Naive thymus-derived CD8-positive, alpha-beta T cell (primary cell): ENCODE measurements around the gene SETD3. TPM values are rescaled to one million over a fixed set of nuclear protein-coding genes. Genes with fewer than 3 reads are reported as not detected.

ENCODE experiments used
- ATAC-seq, 2 donors: fragments of 150-1000 bp; cut with Tn5 transposase in 1 of 2; sonication (Bioruptor Pico), chemical (Tn5 transposase) in 1 of 2; 1 replicate in 1 of 2; 2 replicates in 1 of 2; pipeline ENCODE4 v1.10.0; 2021; ENCODE audit warnings: mild to moderate bottlenecking in 2 of 2, moderate library complexity in 2 of 2
- POLR2A ChIA-PET: fragments of 350-600 bp; sonication (Branson Sonifier 250); formaldehyde crosslinking; loops from one replicate; lab custom pipeline; 2021; ENCODE audit warnings: antibody characterized with exemption; lab: Charles Lee
- DNase-seq, 10 donors: peaks; one replicate each; pipeline versions ENCODE4 v3.0.0 to v3.0.0-alpha.2; 2020 to 2022
- H3K27ac Mint-ChIP-seq, 10 donors: one replicate each; pipeline ENCODE4 v1.8.0; 2020 to 2022; ENCODE audit warnings: mild to moderate bottlenecking in 10 of 10, mixed read lengths in 10 of 10, moderate library complexity in 4 of 10, inconsistent platforms in 1 of 10
- H3K27me3 Mint-ChIP-seq, 5 donors: one replicate each; pipeline ENCODE4 v1.8.0; 2021 to 2022; ENCODE audit warnings: mixed read lengths in 5 of 5
- H3K36me3 Mint-ChIP-seq, 3 donors: one replicate each; pipeline ENCODE4 v1.8.0; 2020 to 2022; ENCODE audit warnings: mixed read lengths in 3 of 3, mild to moderate bottlenecking in 2 of 3, inconsistent platforms in 1 of 3
- H3K4me1 Mint-ChIP-seq, 4 donors: one replicate each; pipeline ENCODE4 v1.8.0; 2021 to 2022; ENCODE audit warnings: mixed read lengths in 4 of 4
- H3K4me3 Mint-ChIP-seq, 10 donors: one replicate each; pipeline ENCODE4 v1.8.0; 2020 to 2022; ENCODE audit warnings: mild to moderate bottlenecking in 10 of 10, mixed read lengths in 10 of 10, moderate library complexity in 6 of 10, inconsistent platforms in 1 of 10
- H3K9me3 Mint-ChIP-seq, 9 donors: one replicate each; pipeline ENCODE4 v1.8.0; 2020 to 2022; ENCODE audit warnings: mixed read lengths in 9 of 9, mild to moderate bottlenecking in 3 of 9, inconsistent platforms in 1 of 9, moderate library complexity in 1 of 9
- polyA plus RNA-seq, 3 donors: library from polyadenylated mRNA; unstranded; fragments of 300-500 nt; fragmentation: Illumina TruSeq; gene quantifications; one replicate each; pipeline ENCODE4 v1.2.3, GENCODE V29; 2021
- total RNA-seq, 8 experiments: library from RNA in 2 of 8; stranded (reverse) in 2 of 8; gene quantifications; one replicate each; pipeline ENCODE4 v1.2.3 and lab custom pipeline; 2021 to 2026

Gene SETD3
- total and polyA plus RNA-seq, 5 experiments from 2014 or later: 32.2 to 56.8 (median 35.6) TPM

- no peaks in the 10 kb centered on the region for H3K27me3 Mint-ChIP-seq
- peaks cover 4 to 79% (median 26%) of the 10 kb centered on the region in 3 donors for H3K36me3 Mint-ChIP-seq
- no peaks in the 10 kb centered on the region for H3K9me3 Mint-ChIP-seq
- no peak for DNase-seq
- peaks cover 0 to 2% (median 0%) of the 10 kb centered on the region in 4 donors for H3K4me1 Mint-ChIP-seq
- no peak for ATAC-seq
- H3K4me3 Mint-ChIP-seq: no peak overlapping the region
- POLR2A ChIA-PET: no interaction called here
- H3K27ac Mint-ChIP-seq: peak overlapping the region in 2 of 10 donors; percentile 21 to 43
Observed at GRCh38 chr14:99408286-99408970, 72.2 kb downstream of the SETD3 start.

GRCh38 chr14:99407416-99407815 lies 73.2 kb downstream of the SETD3 start:
- POLR2A ChIA-PET: interaction anchor here (0.5 kb wide), 1 partner anchor 28 kb away, joined by 4 read pairs; no protein-coding TSS in a partner anchor
- no peak overlapping the region for H3K27ac Mint-ChIP-seq

DNA sequence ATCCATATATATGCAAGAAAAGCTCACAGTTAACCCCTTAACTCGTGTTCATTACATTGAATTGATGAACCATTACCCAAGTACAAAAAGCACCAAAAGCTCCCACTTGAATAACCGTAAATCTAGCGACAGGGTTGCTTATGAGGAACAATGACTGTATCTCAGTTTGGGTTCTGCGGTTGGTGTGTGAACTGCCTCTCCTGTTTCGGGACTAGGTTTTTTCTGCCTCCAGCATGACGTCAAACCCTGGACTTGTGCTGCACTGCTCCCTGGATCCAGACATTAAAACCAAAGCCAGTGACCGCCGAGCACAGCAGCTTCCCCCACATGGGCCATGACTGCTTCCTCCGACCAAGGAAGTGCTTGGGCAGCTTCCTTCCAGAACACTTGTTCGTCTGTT lies 77.7 kb downstream of the SETD3 start:
- peak overlapping the region in 1 of 10 donors; percentile 87 for H3K27ac Mint-ChIP-seq
- H3K4me3 Mint-ChIP-seq: no peak overlapping the region
- POLR2A ChIA-PET: no interaction called here
- H3K4me1 Mint-ChIP-seq: peaks cover 6 to 13% (median 12%) of the 10 kb centered on the region in 4 donors
- DNase-seq (no peak), ATAC-seq (no peak)
- no peaks in the 10 kb centered on the region for H3K9me3 Mint-ChIP-seq
- H3K36me3 Mint-ChIP-seq: peaks cover 0 to 85% (median 35%) of the 10 kb centered on the region in 3 donors
- no peaks in the 10 kb centered on the region for H3K27me3 Mint-ChIP-seq

More at GRCh38 chr14:99407416-99407815, 73.2 kb downstream of the SETD3 start:
- ATAC-seq: no peak
- Mint-ChIP-seq H3K4me3 (no peak overlapping the region), H3K36me3 (peaks cover 4 to 78% (median 29%) of the 10 kb centered on the region in 3 donors), H3K27me3 (no peaks in the 10 kb centered on the region), H3K9me3 (no peaks in the 10 kb centered on the region), H3K4me1 (peaks cover 4 to 5% (median 5%) of the 10 kb centered on the region in 4 donors)
- no peak for DNase-seq

GRCh38 chr14:99402285-99402648 lies 78.4 kb downstream of the SETD3 start:
- DNase-seq (no peak), ATAC-seq (no peak)
- Mint-ChIP-seq H3K27ac (peak overlapping the region in 7 of 10 donors; percentile 0 to 88 (median 65)), H3K9me3 (no peaks in the 10 kb centered on the region), H3K4me3 (no peak overlapping the region), H3K27me3 (no peaks in the 10 kb centered on the region), H3K36me3 (peaks cover 0 to 84% (median 37%) of the 10 kb centered on the region in 3 donors), H3K4me1 (peaks cover 6 to 13% (median 12%) of the 10 kb centered on the region in 4 donors)
- POLR2A ChIA-PET: no interaction called here

- no peak for ATAC-seq
- POLR2A ChIA-PET: no interaction called here
- peaks cover 6 to 13% (median 12%) of the 10 kb centered on the region in 4 donors for H3K4me1 Mint-ChIP-seq
- H3K9me3 Mint-ChIP-seq: no peaks in the 10 kb centered on the region
- H3K27ac Mint-ChIP-seq: peak overlapping the region in 7 of 10 donors; percentile 0 to 88 (median 65)
- H3K4me3 Mint-ChIP-seq: peak overlapping the region in 1 of 10 donors; percentile 41
- DNase-seq: no peak
- H3K36me3 Mint-ChIP-seq: peaks cover 0 to 84% (median 37%) of the 10 kb centered on the region in 3 donors
- no peaks in the 10 kb centered on the region for H3K27me3 Mint-ChIP-seq
Observed at GRCh38 chr14:99401621-99402284, 78.9 kb downstream of the SETD3 start.

DNA sequence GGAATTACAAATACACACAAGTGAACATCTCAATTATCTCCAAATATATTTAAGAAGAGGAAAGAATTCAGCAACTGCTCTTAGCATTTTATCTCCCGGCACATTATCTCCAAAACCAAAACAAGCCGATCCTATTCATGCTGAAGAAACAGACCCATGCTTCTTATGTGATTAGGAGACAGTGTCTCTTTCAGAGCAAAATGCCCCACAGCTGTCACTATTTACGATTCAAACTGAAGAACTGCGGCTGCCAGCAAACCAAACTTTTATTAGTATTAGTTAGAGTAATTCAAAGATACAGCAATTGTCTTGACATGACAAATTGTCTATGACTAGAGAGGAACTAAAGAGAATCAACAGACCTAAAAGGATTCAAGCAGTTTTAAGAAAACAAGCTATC lies 79.4 kb downstream of the SETD3 start:
- POLR2A ChIA-PET: no interaction called here
- H3K36me3 Mint-ChIP-seq: peaks cover 0 to 82% (median 37%) of the 10 kb centered on the region in 3 donors
- no peaks in the 10 kb centered on the region for H3K9me3 Mint-ChIP-seq
- H3K4me1 Mint-ChIP-seq: peaks cover 6 to 14% (median 12%) of the 10 kb centered on the region in 4 donors
- peak overlapping the region in 2 of 10 donors; percentile 9 to 37 for H3K27ac Mint-ChIP-seq
- no peaks in the 10 kb centered on the region for H3K27me3 Mint-ChIP-seq
- no peak for DNase-seq
- H3K4me3 Mint-ChIP-seq: no peak overlapping the region
- ATAC-seq: no peak

DNA sequence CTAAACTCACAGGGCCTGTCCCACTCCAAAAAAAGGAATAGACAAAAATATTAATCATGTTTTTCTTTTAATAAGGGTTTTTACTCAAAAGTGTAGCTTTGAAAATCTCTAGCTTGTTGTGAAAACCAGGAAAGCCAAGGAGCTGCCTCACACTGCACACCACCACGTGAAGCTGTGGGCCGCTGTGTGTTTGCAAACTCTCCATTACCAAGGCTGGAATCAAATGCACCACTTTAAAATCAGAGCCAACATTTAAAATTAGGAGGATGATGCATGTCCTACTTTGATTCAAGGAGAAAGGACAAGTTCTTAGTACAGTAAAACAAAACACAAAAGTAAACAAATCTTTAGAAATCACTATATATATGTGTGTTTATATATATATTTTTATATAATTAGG lies 83.0 kb downstream of the SETD3 start:
- H3K27me3 Mint-ChIP-seq: no peaks in the 10 kb centered on the region
- peaks cover 0 to 60% (median 18%) of the 10 kb centered on the region in 3 donors for H3K36me3 Mint-ChIP-seq
- peak overlapping the region in 1 of 10 donors; percentile 52 for H3K27ac Mint-ChIP-seq
- H3K9me3 Mint-ChIP-seq: no peaks in the 10 kb centered on the region
- ATAC-seq (no peak), DNase-seq (no peak)
- no peak overlapping the region for H3K4me3 Mint-ChIP-seq
- H3K4me1 Mint-ChIP-seq: peaks cover 8 to 22% (median 15%) of the 10 kb centered on the region in 4 donors
- POLR2A ChIA-PET: no interaction called here

GRCh38 chr14:99395909-99396530 lies 84.6 kb downstream of the SETD3 start:
- Mint-ChIP-seq H3K9me3 (no peaks in the 10 kb centered on the region), H3K4me1 (peaks cover 5 to 11% (median 7%) of the 10 kb centered on the region in 4 donors), H3K27ac (peak overlapping the region in 3 of 10 donors; percentile 17 to 74 (median 28)), H3K36me3 (peaks cover 0 to 49% (median 15%) of the 10 kb centered on the region in 3 donors), H3K27me3 (no peaks in the 10 kb centered on the region), H3K4me3 (no peak overlapping the region)
- no peak for ATAC-seq
- DNase-seq: no peak
- POLR2A ChIA-PET: no interaction called here

- peaks cover 0 to 38% (median 15%) of the 10 kb centered on the region in 3 donors for H3K36me3 Mint-ChIP-seq
- no peak overlapping the region for H3K4me3 Mint-ChIP-seq
- no peaks in the 10 kb centered on the region for H3K27me3 Mint-ChIP-seq
- POLR2A ChIA-PET: no interaction called here
- ATAC-seq (no peak), DNase-seq (no peak)
- H3K27ac Mint-ChIP-seq: peak overlapping the region in 2 of 10 donors; percentile 27 to 53
- peaks cover 5 to 11% (median 7%) of the 10 kb centered on the region in 4 donors for H3K4me1 Mint-ChIP-seq
- no peaks in the 10 kb centered on the region for H3K9me3 Mint-ChIP-seq
Observed at GRCh38 chr14:99394602-99395156, 86.0 kb downstream of the SETD3 start.

GRCh38 chr14:99393059-99393655 lies 87.5 kb downstream of the SETD3 start:
- DNase-seq: peak in 2 of 10 donors; percentile 8 to 12
- Mint-ChIP-seq H3K27ac (no peak overlapping the region), H3K4me3 (no peak overlapping the region), H3K4me1 (peaks cover 5 to 11% (median 9%) of the 10 kb centered on the region in 4 donors), H3K27me3 (no peaks in the 10 kb centered on the region), H3K9me3 (no peaks in the 10 kb centered on the region), H3K36me3 (peaks cover 0 to 25% (median 4%) of the 10 kb centered on the region in 3 donors)
- POLR2A ChIA-PET: interaction anchor here (1.2 kb wide), 1 partner anchor 12 kb away, joined by 3 read pairs; no protein-coding TSS in a partner anchor
- ATAC-seq: peak in 1 of 2 donors; percentile 41

DNA sequence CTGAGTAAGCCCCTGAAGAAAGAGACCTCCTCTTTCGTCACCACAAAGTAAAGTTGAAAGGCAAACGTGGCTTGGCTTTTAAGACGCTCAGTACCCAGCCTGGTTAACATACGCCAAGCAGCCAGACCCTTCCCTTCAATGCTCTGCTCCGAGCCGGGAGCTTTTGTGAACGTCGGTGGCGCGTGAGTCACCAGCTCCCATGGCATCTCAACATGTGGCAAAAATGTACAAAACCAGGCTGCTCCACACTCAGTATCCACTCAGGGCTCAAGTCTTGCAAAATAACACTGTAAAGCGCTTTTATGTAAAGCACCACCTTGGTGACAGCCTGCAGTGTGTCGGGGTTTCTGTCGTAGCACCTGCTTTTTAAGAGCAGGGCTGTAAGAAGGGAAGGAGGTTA lies 89.0 kb downstream of the SETD3 start:
- POLR2A ChIA-PET: no interaction called here
- Mint-ChIP-seq H3K9me3 (no peaks in the 10 kb centered on the region), H3K27ac (no peak overlapping the region), H3K27me3 (peaks cover 0 to 3% (median 1%) of the 10 kb centered on the region in 5 donors), H3K4me3 (no peak overlapping the region), H3K36me3 (peaks cover 0 to 14% (median 1%) of the 10 kb centered on the region in 3 donors), H3K4me1 (peaks cover 13 to 22% (median 21%) of the 10 kb centered on the region in 4 donors)
- no peak for DNase-seq
- no peak for ATAC-seq
